ENCODE data around the gene AREL1.

The AREL1 gene

DNA sequence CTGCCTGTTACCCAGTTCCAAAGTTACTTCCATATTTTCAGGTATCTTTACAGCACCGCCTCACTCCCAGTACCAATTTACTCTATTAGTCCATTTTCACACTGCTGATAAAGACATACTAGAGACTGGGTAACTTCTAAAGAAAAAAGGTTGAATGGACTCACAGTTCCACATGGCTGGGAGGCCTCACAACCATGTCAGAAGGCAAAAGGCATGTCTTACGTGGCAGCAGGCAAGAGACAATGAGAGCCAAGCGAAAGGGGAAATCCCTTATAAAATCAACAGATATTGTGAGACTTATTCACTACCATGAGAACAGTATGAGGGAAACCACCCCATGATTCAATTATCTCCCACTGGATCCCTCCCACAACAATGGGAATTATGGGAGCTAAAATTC lies 9.8 kb downstream of the AREL1 start:
- Mint-ChIP-seq H3K4me3 (no peak overlapping the region), H3K27ac (no peak overlapping the region)
- TF ChIP-seq, protein P1, sequence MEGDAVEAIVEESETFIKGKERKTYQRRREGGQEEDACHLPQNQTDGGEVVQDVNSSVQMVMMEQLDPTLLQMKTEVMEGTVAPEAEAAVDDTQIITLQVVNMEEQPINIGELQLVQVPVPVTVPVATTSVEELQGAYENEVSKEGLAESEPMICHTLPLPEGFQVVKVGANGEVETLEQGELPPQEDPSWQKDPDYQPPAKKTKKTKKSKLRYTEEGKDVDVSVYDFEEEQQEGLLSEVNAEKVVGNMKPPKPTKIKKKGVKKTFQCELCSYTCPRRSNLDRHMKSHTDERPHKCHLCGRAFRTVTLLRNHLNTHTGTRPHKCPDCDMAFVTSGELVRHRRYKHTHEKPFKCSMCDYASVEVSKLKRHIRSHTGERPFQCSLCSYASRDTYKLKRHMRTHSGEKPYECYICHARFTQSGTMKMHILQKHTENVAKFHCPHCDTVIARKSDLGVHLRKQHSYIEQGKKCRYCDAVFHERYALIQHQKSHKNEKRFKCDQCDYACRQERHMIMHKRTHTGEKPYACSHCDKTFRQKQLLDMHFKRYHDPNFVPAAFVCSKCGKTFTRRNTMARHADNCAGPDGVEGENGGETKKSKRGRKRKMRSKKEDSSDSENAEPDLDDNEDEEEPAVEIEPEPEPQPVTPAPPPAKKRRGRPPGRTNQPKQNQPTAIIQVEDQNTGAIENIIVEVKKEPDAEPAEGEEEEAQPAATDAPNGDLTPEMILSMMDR (IDR thresholded peaks at IDR 0.05) = no peak

DNA sequence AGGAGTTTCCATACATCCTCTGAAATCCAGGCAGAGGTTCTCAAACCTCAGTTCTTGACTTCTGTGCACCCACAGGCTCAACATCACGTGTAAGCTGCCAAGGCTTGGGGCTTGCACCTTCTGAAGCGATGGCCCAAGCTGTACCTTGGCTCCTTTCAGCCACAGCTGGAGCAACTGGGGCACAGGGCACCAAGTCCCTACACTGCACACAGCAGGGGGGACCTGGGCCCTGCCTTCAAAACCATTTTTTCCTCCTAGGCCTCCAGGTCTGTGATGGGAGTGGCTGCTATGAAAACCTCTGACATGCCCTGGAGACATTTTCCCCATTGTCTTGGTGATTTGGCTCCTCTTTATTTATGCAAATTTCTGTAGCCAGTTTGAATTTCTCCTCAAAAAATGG lies 10.6 kb downstream of the AREL1 start:
- DNase-seq = no peak
- no peaks in the 10 kb centered on the region for H3K27me3 Mint-ChIP-seq (ENCODE audit: low read depth, poor library complexity)
- peaks cover 37% of the 10 kb centered on the region for H3K9me3 Mint-ChIP-seq
- peaks cover 50% of the 10 kb centered on the region for H3K36me3 Mint-ChIP-seq (ENCODE audit: low read depth)
- H3K27ac Mint-ChIP-seq = no peak overlapping the region
- H3K4me1 Mint-ChIP-seq = no peaks in the 10 kb centered on the region
- H3K4me3 Mint-ChIP-seq = no peak overlapping the region
- TF ChIP-seq, protein P1 (IDR thresholded peaks at IDR 0.05) = no peak

More for the DNA sequence above, 9.8 kb downstream of the AREL1 start:
- no peak for DNase-seq
- Mint-ChIP-seq H3K9me3 (peaks cover 37% of the 10 kb centered on the region), H3K27me3 (ENCODE audit: low read depth, poor library complexity) (no peaks in the 10 kb centered on the region), H3K36me3 (ENCODE audit: low read depth) (peaks cover 45% of the 10 kb centered on the region), H3K4me1 (no peaks in the 10 kb centered on the region)

DNA sequence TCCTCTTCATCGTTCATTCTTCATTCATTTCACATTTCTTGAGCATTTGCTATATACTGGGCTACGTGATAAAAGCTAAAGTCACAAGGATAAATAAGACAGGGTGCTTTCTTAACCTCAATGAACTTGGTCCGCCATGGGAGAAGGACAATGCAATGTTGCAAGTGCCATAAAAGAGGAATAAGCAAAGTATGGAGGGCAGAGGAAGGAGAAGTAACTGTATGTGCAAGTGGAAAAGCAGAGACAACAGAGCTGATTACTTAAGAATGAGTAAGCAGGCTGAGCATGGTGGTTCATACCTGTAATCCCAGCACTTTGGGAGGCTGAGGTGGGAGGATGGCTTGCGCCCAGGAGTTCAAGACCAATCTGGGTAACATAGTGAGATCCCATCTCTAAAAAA lies 14.4 kb downstream of the AREL1 start:
- peaks cover 38% of the 10 kb centered on the region for H3K36me3 Mint-ChIP-seq (ENCODE audit: low read depth)
- no peak for DNase-seq

DNA sequence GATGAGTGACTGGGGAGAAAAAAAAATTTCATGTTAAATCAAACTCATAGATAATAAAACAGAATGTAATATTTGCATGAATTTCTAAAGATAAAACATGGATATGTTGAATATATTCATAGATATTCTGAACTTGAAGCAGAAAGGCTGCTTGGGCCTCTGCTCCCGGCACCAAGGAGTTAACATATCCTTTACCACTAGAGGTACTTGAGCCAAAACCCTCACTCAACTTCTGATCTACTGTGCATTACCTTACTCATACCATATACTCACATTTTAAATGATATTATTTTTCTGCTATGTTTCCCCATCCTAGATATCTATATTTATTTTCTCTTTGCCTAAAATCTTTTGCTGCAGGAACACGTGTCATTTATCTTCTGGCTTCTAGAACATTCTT lies 14.9 kb downstream of the AREL1 start:
- no peaks in the 10 kb centered on the region for H3K27me3 Mint-ChIP-seq (ENCODE audit: low read depth, poor library complexity)
- H3K4me3 Mint-ChIP-seq = no peak overlapping the region
- no peak overlapping the region for H3K27ac Mint-ChIP-seq
- TF ChIP-seq, protein P1 (IDR thresholded peaks at IDR 0.05) = no peak
- no peaks in the 10 kb centered on the region for H3K4me1 Mint-ChIP-seq
- peaks cover 35% of the 10 kb centered on the region for H3K36me3 Mint-ChIP-seq (ENCODE audit: low read depth)
- no peak for DNase-seq
- H3K9me3 Mint-ChIP-seq = peaks cover 25% of the 10 kb centered on the region

More for the DNA sequence above, 14.4 kb downstream of the AREL1 start:
- TF ChIP-seq, protein P1 (IDR thresholded peaks at IDR 0.05) = no peak
- no peak overlapping the region for H3K27ac Mint-ChIP-seq
- H3K4me3 Mint-ChIP-seq = no peak overlapping the region
- H3K27me3 Mint-ChIP-seq (ENCODE audit: low read depth, poor library complexity) = no peaks in the 10 kb centered on the region
- no peaks in the 10 kb centered on the region for H3K4me1 Mint-ChIP-seq
- H3K9me3 Mint-ChIP-seq = peaks cover 30% of the 10 kb centered on the region

DNA sequence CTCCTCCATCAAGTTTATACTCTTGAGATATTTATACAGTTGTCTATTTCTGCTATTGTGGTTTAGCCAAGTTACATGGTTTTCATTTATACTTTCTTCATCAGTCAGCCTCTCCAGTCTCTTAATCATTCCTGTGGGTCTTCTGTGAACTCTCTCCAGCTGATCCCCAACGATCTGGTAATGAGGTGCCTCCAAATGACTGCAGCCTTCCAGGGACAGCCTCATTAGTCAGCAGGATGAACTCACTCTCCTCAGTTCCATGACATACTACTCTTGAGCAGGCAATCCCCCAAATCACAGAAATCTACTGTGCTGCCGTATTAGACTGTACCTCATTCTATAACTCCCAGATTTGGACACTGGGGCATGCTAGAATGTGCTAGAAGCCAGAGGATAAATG lies 15.3 kb downstream of the AREL1 start:
- no peak overlapping the region for H3K27ac Mint-ChIP-seq
- H3K4me3 Mint-ChIP-seq = no peak overlapping the region
- no peak for DNase-seq
- TF ChIP-seq, protein P1 (IDR thresholded peaks at IDR 0.05) = no peak
- no peaks in the 10 kb centered on the region for H3K27me3 Mint-ChIP-seq (ENCODE audit: low read depth, poor library complexity)
- no peaks in the 10 kb centered on the region for H3K4me1 Mint-ChIP-seq
- peaks cover 31% of the 10 kb centered on the region for H3K36me3 Mint-ChIP-seq (ENCODE audit: low read depth)
- peaks cover 21% of the 10 kb centered on the region for H3K9me3 Mint-ChIP-seq

DNA sequence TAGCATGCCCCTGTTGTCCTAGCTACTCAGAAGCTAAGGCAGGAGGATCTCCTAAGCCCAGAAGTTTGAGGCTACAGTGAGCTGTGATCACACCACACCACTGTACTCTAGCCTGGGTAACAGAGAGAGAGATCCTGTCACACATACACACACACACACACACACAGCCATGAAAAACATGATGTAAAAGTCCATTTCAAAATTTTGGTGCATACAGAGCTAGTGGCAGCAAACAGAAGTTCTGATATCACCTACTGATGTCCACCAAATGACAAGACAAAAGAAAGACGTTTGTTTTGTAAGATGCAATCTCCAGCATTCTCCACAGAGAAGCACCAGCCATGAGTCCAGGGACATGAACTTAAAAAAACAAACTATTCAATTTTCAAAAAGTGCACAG lies 15.9 kb downstream of the AREL1 start:
- Mint-ChIP-seq H3K9me3 (peaks cover 16% of the 10 kb centered on the region), H3K36me3 (ENCODE audit: low read depth) (peaks cover 26% of the 10 kb centered on the region), H3K27me3 (ENCODE audit: low read depth, poor library complexity) (no peaks in the 10 kb centered on the region), H3K4me3 (no peak overlapping the region), H3K4me1 (no peaks in the 10 kb centered on the region), H3K27ac (no peak overlapping the region)
- no peak for DNase-seq
- TF ChIP-seq, protein P1 (IDR thresholded peaks at IDR 0.05) = no peak
